Renal cortex interstitium (tissue), 11 donors: Measurements from ENCODE around the gene FES. TPM values are rescaled to one million over a fixed set of nuclear protein-coding genes. Genes with fewer than 3 reads are reported as not detected.

Experiments used
- DNase-seq, 11 donors: peaks; one replicate each; pipeline ENCODE4 v3.0.0-alpha.2; 2013; ENCODE audit warnings: low read depth in 9 of 11, low spot score in 4 of 11; ENCODE audit errors: extremely low read depth in 1 of 11
- polyA plus RNA-seq, 3 donors: library from polyadenylated mRNA; unstranded; fragments of 120-200 nt; gene quantifications; one replicate each; pipeline ENCODE4 v1.2.1, GENCODE V29; 2013; ENCODE audit not compliant: insufficient read length in 3 of 3

Gene FES
- polyA plus RNA-seq, 3 donors: 11.3 to 20.4 (median 18.9) TPM

DNA sequence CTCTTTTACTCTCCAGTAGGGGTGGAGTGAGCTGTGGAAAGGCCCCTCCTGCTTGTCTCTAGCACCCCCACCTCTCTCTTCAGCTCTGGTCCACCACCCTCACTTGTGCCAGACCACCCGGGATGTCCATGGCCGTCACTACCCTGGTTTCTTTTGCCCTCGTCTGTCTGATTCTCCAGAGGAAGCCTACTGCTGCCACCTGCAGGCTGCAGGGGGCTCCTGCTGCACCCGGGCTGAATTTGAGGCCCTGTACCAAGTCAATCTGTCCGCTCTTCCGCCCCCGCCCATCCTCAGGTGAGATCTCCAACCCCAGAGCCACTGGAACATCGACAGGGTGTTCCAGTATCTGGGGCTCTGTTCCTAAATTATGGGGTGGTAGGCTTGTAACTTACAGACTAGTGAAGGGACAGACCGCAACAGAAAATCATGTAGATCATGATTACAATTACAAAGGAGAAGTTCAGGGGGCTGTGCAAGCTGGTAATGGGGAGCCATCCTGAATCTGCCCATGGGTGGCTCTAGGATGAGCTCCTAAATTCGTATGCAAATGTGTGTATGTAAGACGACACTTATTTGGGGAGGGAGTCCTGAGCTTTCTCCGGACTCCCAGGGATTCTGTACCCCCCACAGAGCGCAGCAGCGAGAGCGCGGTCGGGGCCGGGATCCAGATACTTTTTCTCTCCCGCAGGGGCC lies 50.1 kb downstream of the FES start:
- peak in 8 of 11 donors; percentile 70 to 83 (median 78) for DNase-seq

DNA sequence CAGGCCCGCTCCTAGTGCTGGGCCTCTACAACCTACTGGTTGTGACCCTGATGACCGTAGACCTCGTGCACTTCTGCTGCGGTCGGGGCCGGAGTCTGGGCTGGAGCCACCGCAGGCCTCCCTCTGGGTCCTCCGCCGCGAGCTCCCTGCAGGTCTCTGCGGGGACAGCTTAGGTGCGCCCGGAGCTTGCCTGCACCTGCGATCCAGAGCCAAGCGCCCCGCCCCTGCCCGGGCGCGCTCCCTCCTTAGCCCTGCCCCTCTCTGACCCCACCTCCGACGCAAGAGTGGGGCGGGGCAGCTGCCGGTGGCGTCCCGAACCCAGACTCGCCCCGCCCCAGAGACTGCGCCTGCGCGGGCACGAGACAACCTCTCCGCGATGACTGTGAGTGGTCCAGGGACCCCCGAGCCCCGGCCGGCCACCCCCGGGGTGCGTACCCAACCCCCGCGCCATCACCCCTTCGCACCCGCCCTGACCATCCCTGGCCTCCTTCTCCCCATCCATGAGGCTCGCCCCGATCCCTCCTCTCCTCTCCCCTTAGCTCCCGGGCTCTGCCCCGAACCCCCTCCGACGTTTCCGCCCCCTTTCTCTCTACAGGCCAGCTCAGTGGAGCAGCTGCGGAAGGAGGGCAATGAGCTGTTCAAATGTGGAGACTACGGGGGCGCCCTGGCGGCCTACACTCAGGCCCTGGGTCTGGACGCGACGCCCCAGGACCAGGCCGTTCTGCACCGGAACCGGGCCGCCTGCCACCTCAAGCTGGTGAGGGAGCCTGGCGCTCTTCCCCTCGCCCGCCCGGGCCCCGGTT lies 50.8 kb downstream of the FES start, which contains the start of gene UNC45A:
UNC45A (plus strand) TSS at position 337 of the 803 bp plus-strand sequence; CDS start at position 377, 40 bp downstream.
- DNase-seq: peak in 8 of 11 donors; percentile 71 to 90 (median 86)

DNA sequence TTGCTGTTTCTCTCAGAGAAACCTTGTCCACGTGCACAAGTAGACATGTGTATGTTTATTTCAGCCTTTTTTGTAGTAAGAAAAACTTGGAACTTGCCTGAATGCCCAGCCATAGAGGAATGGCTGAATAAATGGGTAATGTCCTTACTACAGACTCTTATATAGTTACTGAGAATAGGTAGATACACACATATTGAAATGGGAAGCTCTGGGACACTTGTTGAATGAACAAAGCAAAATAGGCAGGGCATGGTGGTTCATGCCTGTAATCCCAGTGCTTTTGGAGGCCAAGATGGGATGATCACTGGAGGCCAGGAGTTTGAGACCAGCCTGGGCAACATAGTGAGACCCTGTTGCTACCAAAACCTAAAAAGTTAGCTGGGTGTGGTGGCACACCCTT lies 52.5 kb downstream of the FES start:
- no peak for DNase-seq

DNA sequence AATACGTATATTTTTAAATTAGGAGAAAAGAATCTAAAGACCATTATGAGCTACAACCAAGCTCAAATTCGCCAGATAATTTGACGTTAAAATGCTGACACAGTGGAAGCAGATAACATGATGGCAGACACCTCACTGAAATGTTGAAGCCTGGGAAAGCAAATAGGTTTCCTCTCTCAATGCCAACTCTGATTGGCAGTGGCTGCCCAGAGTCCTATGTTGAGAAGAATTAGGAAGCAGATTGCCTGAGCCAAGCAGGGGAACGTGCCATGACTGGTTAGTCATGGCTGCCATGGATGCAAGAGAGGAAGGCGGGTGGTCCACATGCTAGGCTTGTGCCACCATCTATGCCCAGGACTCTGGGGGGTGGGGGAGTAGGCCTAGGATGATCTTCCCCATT lies 54.0 kb downstream of the FES start:
- no peak for DNase-seq

DNA sequence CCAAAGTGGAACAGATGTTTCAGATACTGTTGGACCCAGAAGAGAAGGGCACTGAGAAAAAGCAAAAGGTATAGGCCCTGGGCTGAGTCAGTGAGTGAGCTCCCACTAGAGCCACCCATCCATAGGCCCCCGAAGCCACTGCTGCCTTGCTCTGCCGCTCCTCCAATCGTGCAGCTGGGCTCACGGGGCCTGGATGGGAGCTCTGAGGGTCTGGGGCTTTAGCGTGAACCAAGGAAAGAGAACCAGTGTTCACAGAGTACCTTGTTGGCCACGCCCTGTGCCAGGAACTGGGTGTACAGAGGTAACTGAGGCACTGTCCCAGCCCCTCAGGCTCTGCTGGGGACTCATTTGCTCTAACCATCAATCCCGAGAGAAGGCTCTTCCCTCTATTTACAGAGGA lies 55.5 kb downstream of the FES start:
- no peak for DNase-seq

DNA sequence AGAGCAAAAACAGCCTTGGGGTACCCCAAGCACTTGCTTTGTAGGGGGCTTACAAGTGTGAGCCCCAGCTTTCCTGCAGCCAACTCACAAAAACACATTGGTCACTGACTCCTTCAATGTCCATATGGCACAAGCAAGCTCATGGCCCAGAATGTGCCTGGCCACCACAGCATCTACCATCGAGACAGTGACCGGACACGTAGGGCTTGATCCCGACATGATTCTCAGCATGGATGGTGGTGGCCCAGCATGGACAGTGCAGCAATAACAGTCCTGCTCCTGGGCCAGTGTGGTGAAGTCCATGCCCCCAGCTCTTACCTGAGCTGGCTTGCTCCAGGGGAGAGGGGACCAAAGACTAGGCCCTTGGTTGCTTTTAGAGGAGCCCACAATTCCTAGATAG lies 56.7 kb downstream of the FES start:
- DNase-seq: no peak

DNA sequence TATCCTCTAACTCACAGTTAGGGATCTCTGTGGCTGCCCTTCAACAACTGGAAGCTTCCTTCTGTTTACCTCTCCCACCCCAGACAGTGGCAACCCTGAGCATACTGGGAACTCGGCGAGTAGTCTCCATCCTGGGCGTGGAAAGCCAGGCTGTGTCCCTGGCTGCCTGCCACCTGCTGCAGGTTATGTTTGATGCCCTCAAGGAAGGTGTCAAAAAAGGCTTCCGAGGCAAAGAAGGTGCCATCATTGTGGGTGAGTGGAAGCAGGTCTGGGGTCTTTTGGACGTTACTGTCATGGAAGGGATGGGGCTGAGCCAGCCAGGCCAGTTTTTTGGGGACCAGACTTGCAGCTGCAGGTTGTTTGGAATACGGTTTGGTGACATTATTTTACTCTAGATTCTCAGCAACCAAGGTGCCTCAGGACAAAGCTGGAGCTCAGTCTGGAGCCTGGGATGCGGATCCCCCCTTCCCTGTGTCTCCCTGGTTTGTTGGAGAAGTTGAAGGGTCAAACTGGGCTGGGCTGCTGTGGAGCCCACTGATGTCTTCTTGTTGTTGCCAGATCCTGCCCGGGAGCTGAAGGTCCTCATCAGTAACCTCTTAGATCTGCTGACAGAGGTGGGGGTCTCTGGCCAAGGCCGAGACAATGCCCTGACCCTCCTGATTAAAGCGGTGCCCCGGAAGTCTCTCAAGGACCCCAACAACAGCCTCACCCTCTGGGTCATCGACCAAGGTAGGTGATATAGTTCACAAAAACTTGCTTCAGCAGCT lies 58.2 kb downstream of the FES start:
- no peak for DNase-seq

DNA sequence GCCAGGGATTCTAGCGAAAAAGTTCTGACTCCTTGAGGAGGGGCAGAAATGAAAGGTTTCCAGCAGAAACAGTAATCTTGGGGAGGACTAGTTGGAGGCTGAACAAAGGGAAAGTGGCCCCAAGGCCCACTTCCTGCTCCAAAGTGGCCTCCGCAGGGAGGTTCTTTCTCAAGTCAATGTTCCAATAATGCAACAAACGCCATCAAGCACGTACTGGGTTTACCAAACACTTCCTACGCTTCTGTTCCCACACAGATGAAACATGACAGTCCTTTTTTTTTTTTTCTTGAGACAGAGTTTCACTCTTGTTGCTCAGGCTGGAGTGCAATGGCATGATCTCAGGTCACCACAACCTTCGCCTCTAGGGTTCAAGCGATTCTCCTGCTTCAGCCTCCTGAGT lies 60.8 kb downstream of the FES start:
- no peak for DNase-seq

Other genes with a start within 250 kb of the FES start
- gene BLM, start 167.2 kb upstream of the FES start, polyA plus RNA-seq: 10 to 100 TPM; 10.4 to 12.2 (median 11.5) TPM
- gene FURIN, start 15.9 kb upstream of the FES start, polyA plus RNA-seq: 10 to 100 TPM; 35.5 to 51.2 (median 51.0) TPM
- gene MAN2A2, start 18.8 kb downstream of the FES start, polyA plus RNA-seq: 10 to 100 TPM; 43.5 to 57.4 (median 51.8) TPM
- 10 to 100 TPM; 15.6 to 21.0 (median 19.7) TPM for gene HDDC3, start 48.0 kb downstream of the FES start, polyA plus RNA-seq
- gene UNC45A, start 50.8 kb downstream of the FES start, polyA plus RNA-seq: 10 to 100 TPM; 61.1 to 75.0 (median 71.4) TPM
- gene RCCD1, start 70.4 kb downstream of the FES start, polyA plus RNA-seq: 10 to 100 TPM; 13.8 to 18.9 (median 16.5) TPM
- gene PRC1, start 110.0 kb downstream of the FES start, polyA plus RNA-seq: 10 to 100 TPM; 60.8 to 92.6 (median 92.0) TPM
- 10 to 100 TPM; 17.9 to 21.7 (median 18.0) TPM for gene VPS33B, start 138.1 kb downstream of the FES start, polyA plus RNA-seq
- 1 to 10 TPM in 1 of 3 donors, under 1 TPM in 2; 0.50 to 1.8 (median 0.88) TPM for gene SV2B, start 215.8 kb downstream of the FES start, polyA plus RNA-seq